HAP-1 (cell line): ENCODE measurements around the gene ZSWIM4.
A peak's percentile ranks its signal among the peaks of the same experiment; 100 is the strongest.

Experiments
- DNase-seq, 2 experiments: peaks; one replicate each; pipeline ENCODE4 v3.0.0-alpha.2; 2016 to 2020; ENCODE audit warnings: low spot score in 2 of 2
- H3K27me3 ChIP-seq: fragments of 250-450 bp; sonication (Bioruptor Pico); 2 replicates; pipeline ENCODE4 v1.5.1; 2020; ENCODE audit warnings: low read depth, mild to moderate bottlenecking, moderate library complexity
- H3K36me3 ChIP-seq: fragments of 250-450 bp; sonication (Bioruptor Pico); replicated peaks from 2 replicates; pipeline ENCODE4 v1.5.1; 2020; ENCODE audit warnings: mild to moderate bottlenecking
- H3K4me1 ChIP-seq: fragments of 250-450 bp; sonication (Bioruptor Pico); 2 replicates; pipeline ENCODE4 v1.5.1; 2020; ENCODE audit warnings: mild to moderate bottlenecking
- H3K4me3 ChIP-seq: fragments of 250-450 bp; sonication (Bioruptor Pico); 2 replicates; pipeline ENCODE4 v1.5.1; 2020; ENCODE audit warnings: mild to moderate bottlenecking, moderate library complexity
- H3K9me3 ChIP-seq: fragments of 250-450 bp; sonication (Bioruptor Pico); 2 replicates; pipeline ENCODE4 v1.5.1; 2020; ENCODE audit warnings: mild to moderate bottlenecking, moderate library complexity
- in situ Hi-C: fragments of 300-500 bp; cut with MboI; formaldehyde crosslinking; loops from 3 replicates; pipeline ENCODE4 v1.14.3; 2020; ENCODE audit warnings: low sequenced_read_pairs, inconsistent platforms, mixed read lengths

The ZSWIM4 gene

GRCh38 chr19:13865571-13866462, 70.6 kb downstream of the ZSWIM4 start:
- peak overlapping the region; percentile 44 for H3K4me3 ChIP-seq

DNA sequence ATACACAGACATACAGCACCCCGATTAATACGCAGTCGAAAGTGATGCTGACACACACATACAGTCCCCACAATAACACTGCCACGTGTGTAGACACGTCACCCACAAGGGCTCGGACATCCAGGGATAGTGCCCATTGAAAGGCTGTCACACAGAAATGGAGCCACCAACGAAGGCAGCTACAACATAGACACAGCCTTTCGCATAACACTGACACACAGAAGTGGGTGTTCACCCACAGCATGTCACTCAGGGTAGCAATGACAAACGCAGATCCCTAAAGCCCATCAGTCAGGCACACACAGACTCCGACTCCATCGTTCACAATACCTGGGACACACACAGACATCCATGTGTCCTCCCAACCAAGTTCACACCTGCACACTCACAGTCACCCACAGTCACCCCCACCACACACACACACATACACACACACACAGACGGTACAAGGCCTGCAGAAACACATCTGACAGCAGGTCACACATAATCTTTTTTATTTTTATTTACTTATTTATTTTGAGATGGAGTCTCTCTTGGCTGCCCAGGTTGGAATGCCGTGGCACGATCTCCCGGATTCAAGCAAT, 71.3 kb downstream of the ZSWIM4 start:
- in situ Hi-C loops, result no loop called here
- H3K27me3 ChIP-seq, result no peaks in the 10 kb centered on the region
- no peak for DNase-seq
- no peaks in the 10 kb centered on the region for H3K36me3 ChIP-seq
- H3K4me3 ChIP-seq, result peak overlapping the region; percentile 44
- H3K4me1 ChIP-seq, result peaks cover 5% of the 10 kb centered on the region
- no peaks in the 10 kb centered on the region for H3K9me3 ChIP-seq

More at GRCh38 chr19:13865571-13866462, 70.6 kb downstream of the ZSWIM4 start:
- DNase-seq, result peak in 1 of 2 experiments; percentile 54
- in situ Hi-C loops, result no loop called here
- no peaks in the 10 kb centered on the region for H3K9me3 ChIP-seq
- H3K27me3 ChIP-seq, result no peaks in the 10 kb centered on the region
- H3K36me3 ChIP-seq, result no peaks in the 10 kb centered on the region
- peaks cover 6% of the 10 kb centered on the region for H3K4me1 ChIP-seq

GRCh38 chr19:13868663-13869062, 73.4 kb downstream of the ZSWIM4 start:
- H3K4me1 ChIP-seq, result no peaks in the 10 kb centered on the region
- in situ Hi-C loops, result no loop called here
- H3K4me3 ChIP-seq, result no peak overlapping the region
- DNase-seq, result no peak
- H3K36me3 ChIP-seq, result no peaks in the 10 kb centered on the region
- no peaks in the 10 kb centered on the region for H3K27me3 ChIP-seq
- H3K9me3 ChIP-seq, result no peaks in the 10 kb centered on the region

GRCh38 chr19:13869281-13869680, 74.0 kb downstream of the ZSWIM4 start:
- H3K9me3 ChIP-seq, result no peaks in the 10 kb centered on the region
- no peaks in the 10 kb centered on the region for H3K36me3 ChIP-seq
- in situ Hi-C loops, result no loop called here
- no peak for DNase-seq
- no peaks in the 10 kb centered on the region for H3K27me3 ChIP-seq
- H3K4me3 ChIP-seq, result no peak overlapping the region
- H3K4me1 ChIP-seq, result no peaks in the 10 kb centered on the region; the same call in 1 of the 2 replicates

GRCh38 chr19:13870873-13871272, 75.6 kb downstream of the ZSWIM4 start:
- no peaks in the 10 kb centered on the region; the same call in 1 of the 2 replicates for H3K4me1 ChIP-seq
- H3K27me3 ChIP-seq, result no peaks in the 10 kb centered on the region
- no peaks in the 10 kb centered on the region for H3K36me3 ChIP-seq
- DNase-seq, result no peak
- H3K4me3 ChIP-seq, result no peak overlapping the region
- no peaks in the 10 kb centered on the region for H3K9me3 ChIP-seq
- in situ Hi-C loops, result no loop called here

DNA sequence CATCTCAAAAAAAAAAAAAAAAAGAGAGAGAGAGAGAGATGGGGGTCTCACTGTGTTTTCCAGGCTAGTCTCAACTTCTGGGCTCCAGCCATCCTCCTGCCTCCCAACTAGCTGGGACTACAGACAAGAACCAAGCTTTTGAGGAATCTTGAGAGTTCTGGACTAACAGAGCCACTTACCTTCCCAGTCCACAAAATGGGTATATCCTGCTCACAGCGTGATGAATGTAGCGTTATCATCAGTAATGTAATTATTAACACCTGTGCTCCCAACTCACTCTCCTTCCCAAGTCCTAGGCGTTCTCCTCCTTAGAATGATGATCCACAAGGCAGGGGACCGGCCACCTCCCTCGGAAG, 77.1 kb downstream of the ZSWIM4 start:
- H3K4me3 ChIP-seq, result no peak overlapping the region
- in situ Hi-C loops, result no loop called here

DNA sequence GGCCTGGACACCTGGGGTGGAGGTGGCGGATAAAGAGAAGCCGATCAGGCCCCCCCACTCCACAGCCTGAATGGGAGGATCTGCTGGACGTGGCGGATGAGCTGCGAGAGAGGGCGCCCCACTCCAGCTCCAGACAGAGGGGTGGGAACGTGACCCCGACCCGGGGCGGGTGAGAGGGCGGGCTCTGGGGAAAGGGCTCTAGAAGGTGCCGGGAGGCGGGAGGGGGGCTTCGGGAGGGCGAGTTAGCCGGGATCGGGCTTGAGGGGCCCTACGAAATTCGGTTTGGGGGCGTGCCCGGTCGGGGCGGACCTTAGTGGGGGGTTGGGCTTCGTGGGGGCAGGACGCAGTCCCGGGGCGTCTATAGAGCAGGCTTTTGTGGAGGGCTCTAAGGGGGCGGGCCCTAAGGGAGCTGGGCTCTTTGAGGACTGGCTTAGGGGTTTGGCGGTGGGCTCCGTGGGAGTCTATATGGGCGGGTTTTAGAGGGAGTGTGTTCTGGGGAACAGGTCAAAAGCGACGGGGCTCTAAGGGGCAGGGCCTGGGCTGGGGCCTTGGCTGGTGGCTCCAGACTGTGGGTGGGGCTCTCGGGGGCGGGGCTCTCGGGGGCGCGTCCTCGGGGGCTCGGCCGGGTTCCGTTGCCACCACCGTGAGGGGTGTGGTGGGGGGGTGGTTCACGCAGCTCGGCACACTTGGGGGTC, 77.6 kb downstream of the ZSWIM4 start:
- H3K9me3 ChIP-seq, result no peaks in the 10 kb centered on the region
- H3K36me3 ChIP-seq, result no peaks in the 10 kb centered on the region
- no peaks in the 10 kb centered on the region for H3K27me3 ChIP-seq
- no peak overlapping the region for H3K4me3 ChIP-seq
- H3K4me1 ChIP-seq, result no peaks in the 10 kb centered on the region; the same call in 1 of the 2 replicates
- in situ Hi-C loops, result no loop called here
- DNase-seq, result no peak

More for the DNA sequence above, 77.1 kb downstream of the ZSWIM4 start:
- no peak for DNase-seq
- no peaks in the 10 kb centered on the region; the same call in 1 of the 2 replicates for H3K4me1 ChIP-seq
- no peaks in the 10 kb centered on the region for H3K9me3 ChIP-seq
- no peaks in the 10 kb centered on the region for H3K36me3 ChIP-seq
- no peaks in the 10 kb centered on the region for H3K27me3 ChIP-seq

DNA sequence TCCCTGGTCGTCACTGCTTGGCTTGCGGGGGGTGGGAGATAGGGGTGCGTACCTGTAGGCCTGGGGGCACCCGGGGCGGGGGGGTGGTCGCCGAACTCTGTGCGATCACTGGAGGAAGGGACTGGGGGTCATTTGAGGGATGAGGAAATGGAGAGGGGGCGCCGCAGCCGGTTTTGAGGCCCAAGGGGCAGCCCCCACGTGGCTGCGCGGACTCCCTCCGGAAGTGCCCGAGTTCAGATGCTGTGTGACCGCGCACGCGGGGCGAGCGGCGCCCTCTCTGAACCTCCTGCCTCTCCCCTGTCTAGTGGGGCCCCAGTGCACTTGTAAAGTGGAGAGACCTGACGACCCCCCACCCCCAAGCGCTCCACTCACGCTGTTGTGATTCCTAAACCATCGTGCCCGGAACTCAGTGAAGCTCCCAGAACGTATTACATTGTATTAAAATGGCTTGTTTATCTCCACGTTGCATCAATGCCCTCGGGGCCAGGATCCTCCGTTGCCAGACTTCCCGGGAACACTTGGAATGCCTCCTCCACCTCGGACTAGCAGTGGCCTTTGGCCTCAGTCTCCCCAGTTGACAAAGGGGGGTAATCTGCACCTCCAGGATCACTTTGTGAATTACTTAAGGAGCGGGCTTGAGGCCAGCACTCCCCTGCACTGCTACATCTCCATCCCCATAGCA, 78.7 kb downstream of the ZSWIM4 start:
- no peak for DNase-seq
- Histone ChIP-seq H3K4me3 (no peak overlapping the region), H3K27me3 (no peaks in the 10 kb centered on the region), H3K36me3 (no peaks in the 10 kb centered on the region), H3K9me3 (no peaks in the 10 kb centered on the region), H3K4me1 (no peaks in the 10 kb centered on the region; the same call in 1 of the 2 replicates)
- in situ Hi-C loops, result no loop called here

GRCh38 chr19:13875824-13876223, 80.6 kb downstream of the ZSWIM4 start:
- Histone ChIP-seq H3K9me3 (no peaks in the 10 kb centered on the region), H3K36me3 (no peaks in the 10 kb centered on the region), H3K4me1 (peaks cover 9% of the 10 kb centered on the region), H3K4me3 (no peak overlapping the region), H3K27me3 (no peaks in the 10 kb centered on the region)
- no peak for DNase-seq
- in situ Hi-C loops, result no loop called here

- H3K36me3 ChIP-seq, result no peaks in the 10 kb centered on the region
- DNase-seq, result no peak
- no peaks in the 10 kb centered on the region for H3K9me3 ChIP-seq
- peaks cover 9% of the 10 kb centered on the region for H3K4me1 ChIP-seq
- no peaks in the 10 kb centered on the region for H3K27me3 ChIP-seq
- in situ Hi-C loops, result no loop called here
- H3K4me3 ChIP-seq, result no peak within 1 kb of the TSS
Observed at GRCh38 chr19:13876834-13877233, 81.6 kb downstream of the ZSWIM4 start, which contains the start of gene NANOS3. NANOS3 (plus strand) TSS chr19:13877134; CDS start chr19:13877249, 115 bp downstream.

DNA sequence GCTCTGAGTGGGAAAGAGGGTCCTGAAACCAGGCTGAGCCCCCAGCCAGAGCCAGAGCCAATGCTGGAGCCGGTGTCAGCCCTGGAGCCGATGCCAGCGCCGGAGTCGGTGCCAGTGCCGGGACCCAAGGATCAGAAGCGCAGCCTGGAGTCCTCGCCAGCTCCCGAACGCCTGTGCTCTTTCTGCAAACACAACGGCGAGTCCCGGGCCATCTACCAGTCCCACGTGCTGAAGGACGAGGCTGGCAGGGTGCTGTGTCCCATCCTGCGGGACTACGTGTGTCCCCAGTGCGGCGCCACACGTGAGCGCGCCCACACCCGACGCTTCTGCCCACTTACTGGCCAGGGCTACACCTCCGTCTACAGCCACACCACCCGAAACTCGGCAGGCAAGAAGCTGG, 82.1 kb downstream of the ZSWIM4 start:
- H3K4me1 ChIP-seq, result peaks cover 9% of the 10 kb centered on the region
- DNase-seq, result no peak
- no peaks in the 10 kb centered on the region for H3K36me3 ChIP-seq
- H3K9me3 ChIP-seq, result no peaks in the 10 kb centered on the region
- in situ Hi-C loops, result no loop called here
- no peaks in the 10 kb centered on the region for H3K27me3 ChIP-seq
- H3K4me3 ChIP-seq, result no peak overlapping the region

- in situ Hi-C loops, result loop anchor here (5.0 kb wide), 1 partner anchor 197 kb away; no protein-coding TSS in a partner anchor
- peak overlapping the region; percentile 11; the same call in 1 of the 2 replicates for H3K4me3 ChIP-seq
Observed at GRCh38 chr19:13880059-13881043, 85.1 kb downstream of the ZSWIM4 start.

More at GRCh38 chr19:13880059-13881043, 85.1 kb downstream of the ZSWIM4 start:
- Histone ChIP-seq H3K27me3 (no peaks in the 10 kb centered on the region), H3K4me1 (peaks cover 9% of the 10 kb centered on the region), H3K36me3 (no peaks in the 10 kb centered on the region), H3K9me3 (no peaks in the 10 kb centered on the region)
- DNase-seq, result peak; percentile 89 to 98
